Chondrocyte (in vitro differentiated cells): ENCODE data around the gene CTNNA1. TPM values are rescaled to one million over a fixed set of nuclear protein-coding genes. Genes with fewer than 3 reads are reported as not detected.

Experiments
- DNase-seq: peaks from one replicate; pipeline ENCODE4 v3.0.0; 2021; ENCODE audit warnings: mixed read lengths, low spot score
- H3K27ac Mint-ChIP-seq: one replicate; pipeline ENCODE4 v1.8.0; 2021; ENCODE audit warnings: mild to moderate bottlenecking, moderate library complexity, mixed read lengths; ENCODE audit not compliant: unreplicated experiment
- H3K27me3 Mint-ChIP-seq: 2 replicates; pipeline ENCODE4 v1.8.0; 2021; ENCODE audit warnings: low read depth, mixed read lengths
- H3K36me3 Mint-ChIP-seq: 2 replicates; pipeline ENCODE4 v1.8.0; 2021; ENCODE audit warnings: low read depth, mixed read lengths
- H3K4me1 Mint-ChIP-seq: 2 replicates; pipeline ENCODE4 v1.8.0; 2021; ENCODE audit warnings: low read depth, mild to moderate bottlenecking, mixed read lengths
- H3K4me3 Mint-ChIP-seq: one replicate; pipeline ENCODE4 v1.8.0; 2021; ENCODE audit warnings: mild to moderate bottlenecking, moderate library complexity, mixed read lengths; ENCODE audit not compliant: unreplicated experiment
- H3K9me3 Mint-ChIP-seq: 2 replicates; pipeline ENCODE4 v1.8.0; 2021; ENCODE audit warnings: low read depth, mixed read lengths
- CTCF ChIP-seq: fragments of 200-600 bp; sonication (generic); IDR thresholded peaks from 2 replicates; pipeline ENCODE4 v1.5.0; 2021; ENCODE audit warnings: antibody characterized with exemption, mild to moderate bottlenecking, moderate library complexity
- total RNA-seq: library from RNA; stranded (reverse); gene quantifications from 3 replicates; pipeline ENCODE4 v1.2.1, GENCODE V29; 2021

The CTNNA1 gene
- total RNA-seq, 1 donor from 2014 or later = 397 TPM

- H3K4me3 Mint-ChIP-seq = no peak overlapping the region
- TF ChIP-seq CTCF = no peak
- no peaks in the 10 kb centered on the region for H3K4me1 Mint-ChIP-seq
- H3K27ac Mint-ChIP-seq = no peak overlapping the region
- H3K36me3 Mint-ChIP-seq = no peaks in the 10 kb centered on the region
- DNase-seq = no peak
- H3K9me3 Mint-ChIP-seq = no peaks in the 10 kb centered on the region
- no peaks in the 10 kb centered on the region for H3K27me3 Mint-ChIP-seq
Measured at GRCh38 chr5:138732466-138732865, 20.8 kb upstream of the CTNNA1 start.

- H3K4me1 Mint-ChIP-seq = no peaks in the 10 kb centered on the region
- TF ChIP-seq CTCF = no peak
- H3K9me3 Mint-ChIP-seq = no peaks in the 10 kb centered on the region
- no peak for DNase-seq
- H3K27me3 Mint-ChIP-seq = no peaks in the 10 kb centered on the region
- H3K27ac Mint-ChIP-seq = no peak overlapping the region
- H3K4me3 Mint-ChIP-seq = no peak overlapping the region
- H3K36me3 Mint-ChIP-seq = no peaks in the 10 kb centered on the region
Measured at GRCh38 chr5:138732933-138733332, 20.3 kb upstream of the CTNNA1 start.

GRCh38 chr5:138733509-138733908, 19.7 kb upstream of the CTNNA1 start:
- no peak overlapping the region for H3K4me3 Mint-ChIP-seq
- no peaks in the 10 kb centered on the region for H3K27me3 Mint-ChIP-seq
- H3K36me3 Mint-ChIP-seq = no peaks in the 10 kb centered on the region
- H3K9me3 Mint-ChIP-seq = no peaks in the 10 kb centered on the region
- DNase-seq = no peak
- TF ChIP-seq CTCF = no peak
- H3K4me1 Mint-ChIP-seq = no peaks in the 10 kb centered on the region
- no peak overlapping the region for H3K27ac Mint-ChIP-seq

- Mint-ChIP-seq H3K4me3 (no peak overlapping the region), H3K9me3 (no peaks in the 10 kb centered on the region), H3K27me3 (no peaks in the 10 kb centered on the region), H3K27ac (no peak overlapping the region), H3K4me1 (no peaks in the 10 kb centered on the region), H3K36me3 (no peaks in the 10 kb centered on the region)
- no peak for TF ChIP-seq CTCF
- DNase-seq = no peak
Measured at GRCh38 chr5:138736293-138736692, 16.9 kb upstream of the CTNNA1 start.

- H3K4me3 Mint-ChIP-seq = no peak overlapping the region
Measured at GRCh38 chr5:138737494-138738265, 15.5 kb upstream of the CTNNA1 start.

More at GRCh38 chr5:138737494-138738265, 15.5 kb upstream of the CTNNA1 start:
- no peak for TF ChIP-seq CTCF
- no peaks in the 10 kb centered on the region for H3K36me3 Mint-ChIP-seq
- H3K27me3 Mint-ChIP-seq = no peaks in the 10 kb centered on the region
- H3K27ac Mint-ChIP-seq = no peak overlapping the region
- no peak for DNase-seq
- peaks cover 6% of the 10 kb centered on the region for H3K4me1 Mint-ChIP-seq
- H3K9me3 Mint-ChIP-seq = no peaks in the 10 kb centered on the region
